ENCODE data around the gene TENM4.

The TENM4 gene

GRCh38 chr11:78957476-78958245 lies 483.2 kb downstream of the TENM4 start:
- DNase-seq (ENCODE audit: low read depth) = peak; percentile 29
- no peak overlapping the region for H3K4me3 ChIP-seq (ENCODE audit: low read depth, low read length)
- TF ChIP-seq CTCF (conservative IDR thresholded peaks at IDR 0.05; ENCODE audit: low read depth, low read length) = no peak

- no peak for TF ChIP-seq CTCF (conservative IDR thresholded peaks at IDR 0.05; ENCODE audit: low read depth, low read length)
- H3K4me3 ChIP-seq (ENCODE audit: low read depth, low read length) = no peak overlapping the region
- no peak for DNase-seq (ENCODE audit: low read depth)
Measured at GRCh38 chr11:78954696-78955095, 486.1 kb downstream of the TENM4 start.

- H3K4me3 ChIP-seq (ENCODE audit: low read depth, low read length) = no peak overlapping the region
- DNase-seq (ENCODE audit: low read depth) = no peak
- no peak for TF ChIP-seq CTCF (conservative IDR thresholded peaks at IDR 0.05; ENCODE audit: low read depth, low read length)
Measured at GRCh38 chr11:78954261-78954660, 486.6 kb downstream of the TENM4 start.

- H3K4me3 ChIP-seq (ENCODE audit: low read depth, low read length) = no peak overlapping the region
- no peak for DNase-seq (ENCODE audit: low read depth)
- no peak for TF ChIP-seq CTCF (conservative IDR thresholded peaks at IDR 0.05; ENCODE audit: low read depth, low read length)
Measured at GRCh38 chr11:78952890-78953289, 487.9 kb downstream of the TENM4 start.

- DNase-seq (ENCODE audit: low read depth) = no peak
- TF ChIP-seq CTCF (conservative IDR thresholded peaks at IDR 0.05; ENCODE audit: low read depth, low read length) = no peak
- H3K4me3 ChIP-seq (ENCODE audit: low read depth, low read length) = no peak overlapping the region
Measured at GRCh38 chr11:78952175-78952574, 488.7 kb downstream of the TENM4 start.

- no peak for DNase-seq (ENCODE audit: low read depth)
- no peak for TF ChIP-seq CTCF (conservative IDR thresholded peaks at IDR 0.05; ENCODE audit: low read depth, low read length)
- no peak overlapping the region for H3K4me3 ChIP-seq (ENCODE audit: low read depth, low read length)
Measured at GRCh38 chr11:78949976-78950690, 490.7 kb downstream of the TENM4 start.

Measured in choroid plexus epithelial cell (primary cell).